Measurements from ENCODE around the gene MRM3.
"Not testable (repeated sequence)": the region's sequence is repeated elsewhere in the genome, so short reads cannot be mapped to it uniquely, and the experiment has no call there.

The MRM3 gene

GRCh38 chr17:753418-753817 is 28.7 kb upstream of the MRM3 start:
- no peak for DNase-seq (ENCODE audit: low read depth)

- DNase-seq (ENCODE audit: low read depth): not testable (repeated sequence)
These were observed 26.7 kb upstream of the MRM3 start for GRCh38 chr17:755319-755961.

- DNase-seq (ENCODE audit: low read depth): not testable (repeated sequence)
These were observed 26.1 kb upstream of the MRM3 start for GRCh38 chr17:756010-756567.

- no peak for DNase-seq (ENCODE audit: low read depth)
These were observed 22.2 kb upstream of the MRM3 start for GRCh38 chr17:759964-760363.

GRCh38 chr17:760371-760770 is 21.8 kb upstream of the MRM3 start:
- no peak for DNase-seq (ENCODE audit: low read depth)

GRCh38 chr17:767076-767475 is 15.1 kb upstream of the MRM3 start:
- DNase-seq (ENCODE audit: low read depth): no peak

GRCh38 chr17:773016-773415 is 9.1 kb upstream of the MRM3 start:
- DNase-seq (ENCODE audit: low read depth): no peak

- no peak for DNase-seq (ENCODE audit: low read depth)
These were observed 8.5 kb upstream of the MRM3 start for GRCh38 chr17:773467-774312.

GRCh38 chr17:774313-774584 is 7.9 kb upstream of the MRM3 start:
- DNase-seq (ENCODE audit: low read depth): no peak

GRCh38 chr17:778096-778495 is 4.1 kb upstream of the MRM3 start:
- no peak for DNase-seq (ENCODE audit: low read depth)

GRCh38 chr17:784143-784542 is 2.0 kb downstream of the MRM3 start:
- no peak for DNase-seq (ENCODE audit: low read depth)

GRCh38 chr17:785901-786300 is 3.7 kb downstream of the MRM3 start:
- DNase-seq (ENCODE audit: low read depth): not testable (repeated sequence)

- DNase-seq (ENCODE audit: low read depth): no peak
These were observed 5.6 kb downstream of the MRM3 start for GRCh38 chr17:787641-788221.

- no peak for DNase-seq (ENCODE audit: low read depth)
These were observed 6.4 kb downstream of the MRM3 start for GRCh38 chr17:788551-788950.

GRCh38 chr17:789160-789840 is 7.1 kb downstream of the MRM3 start:
- DNase-seq (ENCODE audit: low read depth): no peak

GRCh38 chr17:789931-790873 is 8.0 kb downstream of the MRM3 start:
- DNase-seq (ENCODE audit: low read depth): not testable (repeated sequence)

- not testable (repeated sequence) for DNase-seq (ENCODE audit: low read depth)
These were observed 8.7 kb downstream of the MRM3 start for GRCh38 chr17:790874-791247.

- no peak for DNase-seq (ENCODE audit: low read depth)
These were observed 9.7 kb downstream of the MRM3 start for GRCh38 chr17:791829-792228.

GRCh38 chr17:792277-792676 is 10.1 kb downstream of the MRM3 start:
- no peak for DNase-seq (ENCODE audit: low read depth)

- peak; percentile 24 for DNase-seq (ENCODE audit: low read depth)
These were observed 12.7 kb downstream of the MRM3 start for GRCh38 chr17:794876-795275.

- no peak for DNase-seq (ENCODE audit: low read depth)
These were observed 13.1 kb downstream of the MRM3 start for GRCh38 chr17:795276-795675.

Measured in stimulated activated CD8-positive, alpha-beta memory T cell treated with anti-CD3 and anti-CD28 coated beads, Interleukin-4, amount 100 ng/mL, for 24 hours (primary cell).